ENCODE measurements around the gene OR7A10.

Gene OR7A10

GRCh38 chr19:14843578-14843977, 5.1 kb downstream of the OR7A10 start:
- H3K4me2 ChIP-seq (ENCODE audit: low read depth, low read length, poor library complexity, severe bottlenecking), result no peak overlapping the region
- no peaks in the 10 kb centered on the region for H4K20me1 ChIP-seq (ENCODE audit: insufficient read depth, low read length, poor library complexity, severe bottlenecking)
- H3K79me2 ChIP-seq (ENCODE audit: insufficient read depth, low read length), result no peaks in the 10 kb centered on the region
- no peaks in the 10 kb centered on the region for H3K9me3 ChIP-seq (ENCODE audit: insufficient read depth, low read depth, low read length)
- no peak overlapping the region for H3K4me3 ChIP-seq (ENCODE audit: low read length, poor library complexity, severe bottlenecking)
- no peaks in the 10 kb centered on the region for H3K27me3 ChIP-seq (ENCODE audit: insufficient read depth, low read length, poor library complexity, severe bottlenecking)
- H3K9ac ChIP-seq (ENCODE audit: low read depth, low read length, poor library complexity, severe bottlenecking), result no peak overlapping the region
- no peaks in the 10 kb centered on the region for H3K36me3 ChIP-seq (ENCODE audit: insufficient read depth, low read length)
- H3K9me2 ChIP-seq (replicated peaks; ENCODE audit: low read depth, low read length), result no peaks in the 10 kb centered on the region
- no peaks in the 10 kb centered on the region for H3K4me1 ChIP-seq (ENCODE audit: insufficient read depth, low read length, poor library complexity, severe bottlenecking)
- H2AFZ ChIP-seq (ENCODE audit: low read length), result no peak overlapping the region
- no peaks in the 10 kb centered on the region for H3F3A ChIP-seq (ENCODE audit: low read depth)
- no peak for TF ChIP-seq EZH2phosphoT487 (IDR thresholded peaks at IDR 0.05; ENCODE audit: borderline replicate concordance)
- TF ChIP-seq CTCF (conservative IDR thresholded peaks at IDR 0.05; ENCODE audit: low read length), result no peak

- Histone ChIP-seq H3K4me3 (ENCODE audit: low read length, poor library complexity, severe bottlenecking) (no peak overlapping the region), H4K20me1 (ENCODE audit: insufficient read depth, low read length, poor library complexity, severe bottlenecking) (no peaks in the 10 kb centered on the region), H3K36me3 (ENCODE audit: insufficient read depth, low read length) (no peaks in the 10 kb centered on the region), H3K4me1 (ENCODE audit: insufficient read depth, low read length, poor library complexity, severe bottlenecking) (no peaks in the 10 kb centered on the region), H3K9ac (ENCODE audit: low read depth, low read length, poor library complexity, severe bottlenecking) (no peak overlapping the region), H3K4me2 (ENCODE audit: low read depth, low read length, poor library complexity, severe bottlenecking) (no peak overlapping the region), H3K79me2 (ENCODE audit: insufficient read depth, low read length) (no peaks in the 10 kb centered on the region), H3K9me2 (replicated peaks; ENCODE audit: low read depth, low read length) (no peaks in the 10 kb centered on the region), H3F3A (ENCODE audit: low read depth) (no peaks in the 10 kb centered on the region), H3K27me3 (ENCODE audit: insufficient read depth, low read length, poor library complexity, severe bottlenecking) (no peaks in the 10 kb centered on the region), H3K9me3 (ENCODE audit: insufficient read depth, low read depth, low read length) (no peaks in the 10 kb centered on the region), H2AFZ (ENCODE audit: low read length) (no peak overlapping the region)
- TF ChIP-seq EZH2phosphoT487 (IDR thresholded peaks at IDR 0.05; ENCODE audit: borderline replicate concordance) (no peak), CTCF (conservative IDR thresholded peaks at IDR 0.05; ENCODE audit: low read length) (no peak)
Measured at GRCh38 chr19:14843169-14843568, 5.6 kb downstream of the OR7A10 start.

GRCh38 chr19:14840206-14840605, 8.5 kb downstream of the OR7A10 start:
- Histone ChIP-seq H3K27me3 (ENCODE audit: insufficient read depth, low read length, poor library complexity, severe bottlenecking) (no peaks in the 10 kb centered on the region), H3K9me3 (ENCODE audit: insufficient read depth, low read depth, low read length) (no peaks in the 10 kb centered on the region), H3K4me1 (ENCODE audit: insufficient read depth, low read length, poor library complexity, severe bottlenecking) (no peaks in the 10 kb centered on the region), H2AFZ (ENCODE audit: low read length) (no peak overlapping the region), H3K9ac (ENCODE audit: low read depth, low read length, poor library complexity, severe bottlenecking) (no peak overlapping the region), H3K4me3 (ENCODE audit: low read length, poor library complexity, severe bottlenecking) (no peak overlapping the region), H3K9me2 (replicated peaks; ENCODE audit: low read depth, low read length) (no peaks in the 10 kb centered on the region), H3F3A (ENCODE audit: low read depth) (no peaks in the 10 kb centered on the region), H3K4me2 (ENCODE audit: low read depth, low read length, poor library complexity, severe bottlenecking) (no peak overlapping the region), H4K20me1 (ENCODE audit: insufficient read depth, low read length, poor library complexity, severe bottlenecking) (no peaks in the 10 kb centered on the region), H3K36me3 (ENCODE audit: insufficient read depth, low read length) (no peaks in the 10 kb centered on the region), H3K79me2 (ENCODE audit: insufficient read depth, low read length) (no peaks in the 10 kb centered on the region)
- no peak for TF ChIP-seq EZH2phosphoT487 (IDR thresholded peaks at IDR 0.05; ENCODE audit: borderline replicate concordance)
- TF ChIP-seq CTCF (conservative IDR thresholded peaks at IDR 0.05; ENCODE audit: low read length), result no peak
